Pulmonary artery endothelial cell (primary cell): ENCODE data around the gene MYO9A. TPM values are rescaled to one million over a fixed set of nuclear protein-coding genes. Genes with fewer than 3 reads are reported as not detected.
"Not testable (repeated sequence)": the region's sequence is repeated elsewhere in the genome, so short reads cannot be mapped to it uniquely, and the experiment has no call there.

Source experiments
- DNase-seq: peaks from one replicate; pipeline ENCODE4 v3.0.0-alpha.2; 2011; ENCODE audit warnings: low read depth, low spot score
- total RNA-seq: library from RNA; depleted of rRNA; stranded (reverse); fragments of >200 nt; gene quantifications from 2 replicates; pipeline ENCODE4 v1.2.3, GENCODE V29; 2014

MYO9A gene
- total RNA-seq, 1 donor from 2014 or later, result 21.4 TPM

- DNase-seq, result no peak
Observed at GRCh38 chr15:72136170-72137051, 18.5 kb upstream of the MYO9A start.

GRCh38 chr15:72135719-72136118 is 17.8 kb upstream of the MYO9A start:
- DNase-seq, result no peak

- no peak for DNase-seq
Observed at GRCh38 chr15:72133211-72133610, 15.3 kb upstream of the MYO9A start.

GRCh38 chr15:72131922-72132321 is 14.0 kb upstream of the MYO9A start:
- DNase-seq, result no peak

- no peak for DNase-seq
Observed at GRCh38 chr15:72130272-72130671, 12.3 kb upstream of the MYO9A start.

GRCh38 chr15:72128359-72128758 is 10.4 kb upstream of the MYO9A start:
- no peak for DNase-seq

- no peak for DNase-seq
Observed at GRCh38 chr15:72127724-72128322, 9.9 kb upstream of the MYO9A start.

GRCh38 chr15:72124218-72124617 is 6.3 kb upstream of the MYO9A start:
- no peak for DNase-seq

GRCh38 chr15:72117486-72118016 is 399 bp downstream of the MYO9A start:
- DNase-seq, result peak; percentile 22

GRCh38 chr15:72116731-72117485 is 1.0 kb downstream of the MYO9A start:
- DNase-seq, result no peak

- no peak for DNase-seq
Observed at GRCh38 chr15:72113347-72114031, 4.5 kb downstream of the MYO9A start.

GRCh38 chr15:72112805-72113204 is 5.1 kb downstream of the MYO9A start:
- no peak for DNase-seq

- no peak for DNase-seq
Observed at GRCh38 chr15:72112116-72112515, 5.8 kb downstream of the MYO9A start.

GRCh38 chr15:72110355-72110754 is 7.6 kb downstream of the MYO9A start:
- no peak for DNase-seq

- DNase-seq, result no peak
Observed at GRCh38 chr15:72106068-72106467, 11.9 kb downstream of the MYO9A start.

- no peak for DNase-seq
Observed at GRCh38 chr15:72105111-72105510, 12.8 kb downstream of the MYO9A start.

GRCh38 chr15:72100551-72100950 is 17.4 kb downstream of the MYO9A start:
- not testable (repeated sequence) for DNase-seq

GRCh38 chr15:72099155-72099554 is 18.8 kb downstream of the MYO9A start:
- no peak for DNase-seq

GRCh38 chr15:72098040-72098439 is 19.9 kb downstream of the MYO9A start:
- DNase-seq, result no peak

GRCh38 chr15:72096796-72097195 is 21.2 kb downstream of the MYO9A start:
- DNase-seq, result no peak

- DNase-seq, result no peak
Observed at GRCh38 chr15:72092691-72093090, 25.3 kb downstream of the MYO9A start.
